HG02943 (cell line): Measurements from ENCODE around the gene SGCG.
"Not testable (repeated sequence)": the region's sequence is repeated elsewhere in the genome, so short reads cannot be mapped to it uniquely, and the experiment has no call there.

Experiments used
- ATAC-seq: cut with Tn5 transposase; IDR thresholded peaks from one replicate; pipeline ENCODE4 v1.9.1; 2021; ENCODE audit warnings: mild to moderate bottlenecking, low read depth, moderate library complexity; ENCODE audit not compliant: unreplicated experiment

SGCG gene

GRCh38 chr13:23180711-23181110 is at the start of gene SGCG:
TSS of gene SGCG (plus strand) at chr13:23180979. CDS start at chr13:23203695, 22,716 bp downstream.
- ATAC-seq: no peak

DNA sequence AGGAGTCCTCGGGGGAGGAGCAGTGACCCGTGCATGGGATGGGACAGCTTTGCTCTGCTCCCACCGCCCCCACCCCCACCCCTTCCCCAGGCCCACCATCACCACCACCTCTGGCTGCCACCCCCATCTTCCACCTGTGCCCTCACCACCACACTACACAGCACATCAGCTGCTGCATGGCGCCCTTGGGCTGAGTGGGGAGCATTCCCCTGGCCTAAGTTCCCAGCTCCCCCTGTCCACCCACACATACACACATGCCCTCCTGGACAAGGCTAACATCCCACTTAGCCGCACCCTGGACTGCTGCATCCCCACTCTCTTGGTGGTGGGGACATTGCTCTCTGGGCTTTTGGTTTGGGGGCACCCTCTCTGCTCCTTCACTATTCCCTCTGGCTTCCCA is 46.2 kb upstream of the SGCG start:
- ATAC-seq: no peak

GRCh38 chr13:23140492-23140891 is 40.3 kb upstream of the SGCG start:
- no peak for ATAC-seq

- no peak for ATAC-seq
These were observed 38.8 kb upstream of the SGCG start for GRCh38 chr13:23141964-23142363.

GRCh38 chr13:23142607-23143006 is 38.2 kb upstream of the SGCG start:
- not testable (repeated sequence) for ATAC-seq

DNA sequence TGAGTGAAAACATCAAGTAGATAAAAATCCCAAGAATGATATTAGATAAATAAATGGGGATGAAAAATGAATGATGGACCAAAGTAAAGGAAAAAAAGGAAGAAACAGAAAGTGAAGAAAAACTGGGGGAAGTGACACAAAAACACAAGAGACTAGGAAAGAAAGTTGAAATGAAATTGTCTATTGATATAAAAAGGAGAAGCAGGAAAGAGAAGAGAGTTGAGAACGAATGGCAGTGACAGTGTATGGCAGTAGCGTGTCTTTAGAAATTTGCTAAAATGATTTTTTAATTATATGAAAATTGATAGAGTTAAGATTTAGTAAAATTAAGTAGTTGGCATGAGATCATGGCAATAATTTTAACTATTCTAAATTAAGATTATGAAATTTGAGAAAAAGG is 36.3 kb upstream of the SGCG start:
- ATAC-seq: no peak

DNA sequence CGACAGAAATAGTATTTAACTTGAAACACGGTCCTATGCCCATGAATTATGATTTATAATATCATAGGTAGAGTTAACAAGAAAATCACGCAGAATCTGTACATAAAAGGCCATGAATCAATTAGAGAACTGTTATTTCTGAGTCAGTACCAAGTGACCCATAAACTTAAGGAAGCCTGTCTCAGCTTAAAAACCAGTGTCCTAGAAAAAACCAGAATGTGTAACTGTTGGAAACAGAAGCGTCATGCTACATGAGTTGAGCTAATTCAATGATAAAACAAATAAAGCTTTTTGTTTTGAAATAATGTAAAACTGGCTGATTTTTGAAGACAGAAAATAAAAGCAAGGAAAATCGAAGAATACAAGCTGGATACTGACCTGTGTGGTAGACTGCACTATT is 34.8 kb upstream of the SGCG start:
- ATAC-seq: no peak

DNA sequence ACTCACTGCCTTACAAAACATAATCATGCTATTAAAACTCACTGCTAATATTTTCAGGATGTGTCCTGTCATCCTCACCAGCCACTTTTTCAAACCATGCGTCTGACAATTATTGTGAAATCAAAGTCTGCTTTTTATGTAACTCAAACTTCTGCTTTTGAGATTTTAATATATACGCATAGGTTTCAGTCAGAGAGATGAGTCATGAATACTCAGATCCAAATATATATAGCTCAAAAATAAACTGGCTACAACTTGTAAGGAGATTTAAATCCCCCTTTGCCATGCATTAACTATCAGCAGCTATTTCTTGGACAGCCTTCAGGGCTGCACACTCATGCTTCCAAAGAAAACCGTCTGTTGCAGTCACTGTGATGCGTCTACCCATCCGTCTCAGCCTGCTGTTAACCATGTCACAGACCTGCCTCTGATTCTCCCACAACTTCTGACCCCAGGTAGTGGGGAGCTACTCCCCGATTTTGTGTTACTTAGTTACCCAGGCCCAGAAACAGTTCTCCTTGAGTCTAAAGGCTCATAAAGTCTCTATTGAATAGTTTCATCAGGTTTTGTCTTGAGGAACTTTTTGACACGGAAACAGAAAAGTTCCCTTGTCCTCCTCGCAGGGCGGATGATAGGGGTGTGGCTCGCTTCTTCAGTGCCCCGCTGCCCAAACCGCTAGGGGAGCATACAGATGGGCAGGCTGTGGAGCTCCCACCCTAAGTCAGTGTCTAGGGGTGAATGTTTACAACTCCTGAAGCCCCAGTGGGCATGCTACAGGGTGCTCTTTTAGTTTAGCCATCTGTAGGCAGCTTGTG is 33.8 kb upstream of the SGCG start:
- no peak for ATAC-seq

DNA sequence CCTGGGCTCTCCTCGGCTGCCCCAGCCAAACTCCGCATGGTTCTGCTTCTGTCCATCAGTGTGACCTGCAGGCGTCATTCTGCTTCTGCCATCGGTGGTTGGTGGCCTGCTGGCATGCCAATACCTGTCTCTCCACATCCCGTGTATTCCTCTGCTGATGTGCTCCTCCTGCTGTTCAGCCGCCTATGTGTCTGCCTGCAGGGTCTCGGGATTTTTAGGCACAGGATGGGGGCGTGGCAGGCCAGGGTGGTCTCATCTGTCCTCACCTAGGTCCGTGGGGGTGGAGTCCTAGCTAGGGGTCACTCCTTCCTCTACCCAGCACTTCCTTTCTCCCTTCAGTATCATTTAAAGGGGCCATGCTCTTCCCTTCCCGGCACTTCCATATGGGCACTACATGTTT is 33.0 kb upstream of the SGCG start:
- ATAC-seq: no peak

- ATAC-seq: no peak
These were observed 23.0 kb upstream of the SGCG start for GRCh38 chr13:23157781-23158180.

GRCh38 chr13:23159205-23159759 is 21.5 kb upstream of the SGCG start:
- no peak for ATAC-seq

DNA sequence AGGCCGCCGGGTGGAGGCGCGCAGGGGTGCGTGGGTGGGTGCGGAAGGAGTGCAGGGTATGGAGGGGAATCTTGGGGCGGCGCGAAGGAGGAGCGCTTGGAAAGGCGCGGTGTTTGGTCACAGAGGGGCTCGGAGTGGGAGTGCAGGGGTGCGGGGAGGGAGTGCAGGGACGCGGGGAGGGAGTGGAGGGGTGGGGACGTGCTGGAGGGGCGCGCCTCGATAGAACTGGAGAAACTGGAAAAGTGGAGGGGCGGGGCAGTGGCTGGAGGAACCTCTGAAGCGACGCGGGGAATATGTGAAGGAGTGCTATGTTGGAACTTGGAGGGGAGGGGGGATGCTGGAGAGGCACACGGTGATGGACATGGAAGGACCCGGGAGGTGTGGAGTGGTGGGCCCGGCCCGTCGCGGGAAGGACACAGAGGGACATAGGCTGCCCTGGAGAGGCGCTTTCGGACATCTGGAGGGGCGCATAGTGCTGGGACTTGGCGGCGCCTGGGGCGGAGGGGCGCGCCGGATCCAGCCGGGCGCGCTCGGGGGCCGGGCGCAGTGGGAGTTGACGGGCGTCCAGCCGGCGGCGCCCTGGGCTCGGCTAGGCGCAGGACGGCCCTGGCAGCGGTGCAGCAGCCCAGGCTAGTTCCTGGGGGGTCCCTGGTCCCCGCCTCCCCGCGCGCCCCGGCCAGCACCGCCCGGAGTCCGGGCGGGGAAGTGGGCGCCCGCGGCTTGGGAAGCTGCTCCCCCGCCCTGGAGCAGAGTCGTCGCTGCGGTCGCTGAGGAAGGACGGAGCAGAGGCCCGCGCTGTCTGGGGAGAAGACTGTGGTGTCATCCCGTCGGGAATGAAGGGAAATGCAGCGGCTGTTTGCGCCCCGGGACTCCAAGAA is 20.8 kb upstream of the SGCG start:
- ATAC-seq: no peak

DNA sequence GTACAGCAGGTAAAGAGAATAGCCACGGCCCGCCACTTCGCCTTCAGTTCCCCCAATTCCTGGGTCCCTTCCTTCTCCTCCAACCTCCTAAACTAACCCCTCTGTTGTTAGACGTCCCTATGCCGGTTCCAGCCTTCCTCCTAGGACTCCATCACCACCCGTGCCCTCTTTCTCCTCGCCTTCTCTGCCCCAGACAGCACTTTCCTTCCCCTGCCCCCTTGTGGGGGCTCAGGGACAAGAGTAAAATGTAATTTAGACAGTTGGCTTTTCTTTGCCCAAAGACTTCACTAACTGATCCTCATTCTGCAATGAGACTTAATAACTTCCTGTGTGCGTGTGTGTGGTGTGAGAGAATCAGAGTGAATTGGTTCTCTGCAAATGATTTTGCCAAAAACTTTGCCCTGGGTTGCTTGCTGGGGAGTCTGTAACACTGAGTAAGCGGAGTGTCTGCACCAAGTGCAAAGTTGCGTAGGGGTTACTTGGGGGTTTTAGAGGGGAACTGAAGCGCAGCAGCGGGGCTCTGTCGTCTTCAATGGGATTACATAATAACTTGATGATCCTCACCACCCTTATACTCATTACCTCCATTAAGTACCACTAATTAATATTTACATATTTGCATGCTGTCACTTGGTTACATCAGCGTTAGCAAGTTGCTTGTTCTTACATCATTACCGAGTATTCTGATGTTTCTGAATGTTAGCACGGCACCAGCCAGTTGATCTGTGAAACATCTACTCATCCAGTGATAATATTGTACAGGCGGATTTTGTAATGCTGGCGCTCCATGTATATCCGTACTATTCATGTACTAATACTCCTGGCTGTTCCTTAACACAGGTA is 19.9 kb upstream of the SGCG start:
- no peak for ATAC-seq

DNA sequence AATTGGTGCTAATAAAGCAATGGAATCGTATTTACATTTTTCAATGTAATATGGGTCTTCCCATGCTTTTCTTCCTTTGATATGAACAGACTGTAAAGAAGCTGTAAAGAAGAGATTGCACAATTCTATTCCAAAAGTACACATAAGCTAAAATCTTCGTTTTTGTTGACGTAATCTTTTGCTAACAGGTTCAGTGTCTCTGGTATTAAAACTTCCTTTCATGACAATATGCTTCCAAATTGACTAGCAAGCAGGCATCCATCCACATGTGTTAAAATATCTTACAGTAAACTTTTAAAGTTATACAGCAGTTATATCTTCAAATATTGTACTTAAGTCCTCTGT is 19.3 kb upstream of the SGCG start:
- ATAC-seq: no peak

- ATAC-seq: no peak
These were observed 4.9 kb upstream of the SGCG start for GRCh38 chr13:23175920-23176319.

DNA sequence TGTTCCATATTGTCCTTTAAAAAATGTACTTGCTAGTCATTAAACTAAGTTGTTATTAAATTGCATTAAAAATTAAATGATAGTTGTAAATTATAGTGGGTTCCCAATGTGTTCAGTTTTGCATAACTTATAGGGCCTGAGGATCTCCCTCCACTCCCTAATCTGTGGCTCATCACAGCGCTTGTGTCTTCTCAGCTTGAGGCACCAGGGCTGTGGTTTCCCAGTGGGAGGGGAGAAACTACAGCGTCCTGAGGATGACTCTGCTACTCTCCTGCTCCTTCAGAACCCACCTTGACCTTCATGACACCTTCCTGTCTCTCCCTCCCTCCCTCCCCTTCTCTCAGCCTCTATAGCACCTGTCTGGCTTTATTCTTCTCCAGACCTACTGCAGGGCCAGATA is 1.4 kb downstream of the SGCG start:
- no peak for ATAC-seq

- no peak for ATAC-seq
These were observed 2.5 kb downstream of the SGCG start for GRCh38 chr13:23183292-23183691.

- ATAC-seq: no peak
These were observed 4.8 kb downstream of the SGCG start for GRCh38 chr13:23185542-23185941.

DNA sequence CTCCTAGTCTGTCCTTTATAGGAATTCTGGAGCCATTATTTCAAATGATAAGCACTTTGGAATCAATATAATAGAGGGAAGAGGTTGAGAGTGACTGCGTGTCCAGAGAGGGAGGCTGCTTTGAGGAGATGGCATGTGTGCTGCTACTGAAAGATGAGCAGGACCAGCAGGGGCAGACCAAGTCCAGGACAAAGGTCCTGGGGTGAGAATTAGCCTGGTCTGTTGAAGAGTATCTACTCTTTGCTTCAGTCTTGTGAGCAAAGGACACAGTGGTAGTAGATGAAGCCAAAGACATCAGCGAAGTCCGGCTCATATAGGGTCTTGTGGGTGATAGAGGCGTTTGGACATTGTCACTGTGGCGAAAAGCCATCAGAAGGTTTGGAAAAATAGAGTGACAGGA is 21.1 kb downstream of the SGCG start:
- no peak for ATAC-seq

GRCh38 chr13:23202383-23202782 is 21.6 kb downstream of the SGCG start:
- no peak for ATAC-seq

GRCh38 chr13:23203516-23203915 is 22.7 kb downstream of the SGCG start:
- no peak for ATAC-seq
